Stomach (tissue), 4 donors: ENCODE results near the gene ZMYND10.

Experiments used
- POLR2AphosphoS5 ChIP-seq, 3 donors: sonication (generic); formaldehyde crosslinking; IDR thresholded peaks; one replicate each; pipeline ENCODE4 v1.6.1; 2016; ENCODE audit warnings: antibody characterized with exemption in 3 of 3
- TF ChIP-seq, protein P1 (sequence below), 7 experiments: fragments of 450-650 bp in 4 of 7; fragments of 200-600 bp in 3 of 7; sonication (generic) in 3 of 7; IDR thresholded peaks; one replicate each; pipeline ENCODE4 v1.5.1; 2016 to 2019; ENCODE audit warnings: antibody characterized with exemption in 7 of 7, control low read depth in 2 of 7, mild to moderate bottlenecking in 1 of 7

DNA sequence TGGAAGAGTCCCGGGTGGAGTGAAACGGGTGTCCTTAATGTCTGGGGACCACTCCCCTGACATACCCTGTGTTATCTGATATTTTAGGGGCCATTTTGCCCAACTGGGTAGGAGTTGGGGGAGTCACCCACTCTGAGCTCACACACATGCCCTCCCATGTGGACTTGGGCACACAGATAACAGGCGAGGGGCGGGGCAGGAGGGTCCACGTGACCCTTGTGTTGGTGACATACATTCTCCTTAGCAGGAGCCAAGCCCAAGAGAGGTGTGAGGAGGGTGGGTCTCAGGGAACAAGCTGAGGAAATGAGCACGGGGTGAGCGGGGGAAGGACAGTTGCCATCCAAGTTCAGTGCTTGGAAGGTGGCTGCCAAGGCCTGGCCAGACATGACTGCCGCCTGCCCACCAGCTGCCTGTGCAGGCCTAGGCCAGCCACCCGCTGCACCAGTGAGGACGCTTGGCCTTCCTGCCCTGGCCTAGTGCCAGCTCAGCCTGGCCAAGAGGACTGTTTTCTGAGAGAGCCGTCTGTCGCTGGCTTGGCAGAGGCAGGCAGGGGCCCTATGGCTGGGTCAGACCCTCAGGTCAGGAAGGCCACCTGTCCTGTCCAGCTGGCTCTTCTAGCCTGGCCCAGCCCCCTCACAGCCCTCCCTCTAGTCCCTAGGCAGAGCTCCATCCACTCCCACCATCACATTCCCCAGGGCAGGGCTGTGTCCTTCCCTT lies 45.1 kb upstream of the ZMYND10 start:
- TF ChIP-seq, protein P1, sequence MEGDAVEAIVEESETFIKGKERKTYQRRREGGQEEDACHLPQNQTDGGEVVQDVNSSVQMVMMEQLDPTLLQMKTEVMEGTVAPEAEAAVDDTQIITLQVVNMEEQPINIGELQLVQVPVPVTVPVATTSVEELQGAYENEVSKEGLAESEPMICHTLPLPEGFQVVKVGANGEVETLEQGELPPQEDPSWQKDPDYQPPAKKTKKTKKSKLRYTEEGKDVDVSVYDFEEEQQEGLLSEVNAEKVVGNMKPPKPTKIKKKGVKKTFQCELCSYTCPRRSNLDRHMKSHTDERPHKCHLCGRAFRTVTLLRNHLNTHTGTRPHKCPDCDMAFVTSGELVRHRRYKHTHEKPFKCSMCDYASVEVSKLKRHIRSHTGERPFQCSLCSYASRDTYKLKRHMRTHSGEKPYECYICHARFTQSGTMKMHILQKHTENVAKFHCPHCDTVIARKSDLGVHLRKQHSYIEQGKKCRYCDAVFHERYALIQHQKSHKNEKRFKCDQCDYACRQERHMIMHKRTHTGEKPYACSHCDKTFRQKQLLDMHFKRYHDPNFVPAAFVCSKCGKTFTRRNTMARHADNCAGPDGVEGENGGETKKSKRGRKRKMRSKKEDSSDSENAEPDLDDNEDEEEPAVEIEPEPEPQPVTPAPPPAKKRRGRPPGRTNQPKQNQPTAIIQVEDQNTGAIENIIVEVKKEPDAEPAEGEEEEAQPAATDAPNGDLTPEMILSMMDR (IDR thresholded peaks at IDR 0.05) = no peak
- no peak for TF ChIP-seq POLR2AphosphoS5 (IDR thresholded peaks at IDR 0.05)
